Amniotic epithelial cell (primary cell): ENCODE measurements around the gene TSACC.

Experiments
- DNase-seq: peaks from one replicate; pipeline ENCODE4 v3.0.0-alpha.2; 2010; ENCODE audit warnings: low read depth

Gene TSACC

GRCh38 chr1:156376958-156377919, 38.9 kb downstream of the TSACC start:
- no peak for DNase-seq

GRCh38 chr1:156378557-156378956, 40.2 kb downstream of the TSACC start:
- DNase-seq = no peak

GRCh38 chr1:156379420-156380165, 41.3 kb downstream of the TSACC start:
- no peak for DNase-seq

GRCh38 chr1:156382561-156382960, 44.2 kb downstream of the TSACC start:
- no peak for DNase-seq

GRCh38 chr1:156383023-156383422, 44.7 kb downstream of the TSACC start:
- DNase-seq = peak; percentile 25

- no peak for DNase-seq
Measured at GRCh38 chr1:156384007-156384406, 45.7 kb downstream of the TSACC start.

- no peak for DNase-seq
Measured at GRCh38 chr1:156384658-156385057, 46.3 kb downstream of the TSACC start.

- peak; percentile 59 for DNase-seq
Measured at GRCh38 chr1:156385534-156386031, 47.3 kb downstream of the TSACC start.

- no peak for DNase-seq
Measured at GRCh38 chr1:156386134-156386901, 48.0 kb downstream of the TSACC start.

GRCh38 chr1:156386949-156387869, 48.9 kb downstream of the TSACC start:
- no peak for DNase-seq

GRCh38 chr1:156387870-156388173, 49.5 kb downstream of the TSACC start:
- no peak for DNase-seq

- no peak for DNase-seq
Measured at GRCh38 chr1:156388174-156389137, 50.1 kb downstream of the TSACC start.

GRCh38 chr1:156389311-156389710, 51.0 kb downstream of the TSACC start:
- DNase-seq = no peak

GRCh38 chr1:156390469-156391365, 52.4 kb downstream of the TSACC start:
- no peak for DNase-seq

GRCh38 chr1:156391366-156391677, 53.0 kb downstream of the TSACC start:
- no peak for DNase-seq

- DNase-seq = no peak
Measured at GRCh38 chr1:156391701-156392100, 53.4 kb downstream of the TSACC start.

GRCh38 chr1:156392452-156392853, 54.1 kb downstream of the TSACC start:
- DNase-seq = no peak

GRCh38 chr1:156393095-156393494, 54.8 kb downstream of the TSACC start:
- no peak for DNase-seq

- DNase-seq = no peak
Measured at GRCh38 chr1:156394082-156394481, 55.8 kb downstream of the TSACC start.
